Fibroblast of lung (primary cell): ENCODE results near the gene SORCS2.

ENCODE experiments used
- EZH2 ChIP-seq: IDR thresholded peaks from 2 replicates; pipeline ENCODE4 v1.5.1; 2012; ENCODE audit warnings: low read length, control low read depth, mild to moderate bottlenecking; ENCODE audit errors: missing control alignments
- TF ChIP-seq, protein P1 (sequence below), 2 donors: IDR thresholded peaks in 1 of 2; conservative IDR thresholded peaks in 1 of 2; 1 replicate in 1 of 2; 2 replicates in 1 of 2; pipeline ENCODE4 v1.5.1; 2011 to 2012; ENCODE audit warnings: low read length in 2 of 2, control low read depth in 1 of 2, inconsistent platforms in 1 of 2, low read depth in 1 of 2, mild to moderate bottlenecking in 1 of 2

DNA sequence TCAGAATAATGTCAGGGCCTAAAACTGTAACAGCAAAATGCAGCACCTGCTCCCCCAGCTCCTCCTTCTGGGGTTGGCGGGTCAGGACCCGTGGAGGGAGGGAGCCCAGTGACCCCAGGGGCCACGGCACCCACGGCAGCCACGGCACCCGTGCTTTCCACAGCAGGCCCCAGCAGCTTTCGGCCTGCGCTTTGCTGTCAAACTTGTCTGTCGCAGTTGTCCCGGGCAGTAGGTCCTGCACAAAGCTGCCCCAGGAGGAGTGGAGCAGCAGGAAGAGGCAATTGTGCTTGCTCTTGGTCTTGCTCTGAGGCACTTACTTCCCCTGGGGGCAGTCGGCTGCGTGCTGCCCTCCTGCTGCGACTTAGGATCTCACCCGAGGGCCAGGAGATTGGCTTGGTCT lies 563.7 kb downstream of the SORCS2 start:
- no peak for TF ChIP-seq EZH2
- TF ChIP-seq, protein P1, sequence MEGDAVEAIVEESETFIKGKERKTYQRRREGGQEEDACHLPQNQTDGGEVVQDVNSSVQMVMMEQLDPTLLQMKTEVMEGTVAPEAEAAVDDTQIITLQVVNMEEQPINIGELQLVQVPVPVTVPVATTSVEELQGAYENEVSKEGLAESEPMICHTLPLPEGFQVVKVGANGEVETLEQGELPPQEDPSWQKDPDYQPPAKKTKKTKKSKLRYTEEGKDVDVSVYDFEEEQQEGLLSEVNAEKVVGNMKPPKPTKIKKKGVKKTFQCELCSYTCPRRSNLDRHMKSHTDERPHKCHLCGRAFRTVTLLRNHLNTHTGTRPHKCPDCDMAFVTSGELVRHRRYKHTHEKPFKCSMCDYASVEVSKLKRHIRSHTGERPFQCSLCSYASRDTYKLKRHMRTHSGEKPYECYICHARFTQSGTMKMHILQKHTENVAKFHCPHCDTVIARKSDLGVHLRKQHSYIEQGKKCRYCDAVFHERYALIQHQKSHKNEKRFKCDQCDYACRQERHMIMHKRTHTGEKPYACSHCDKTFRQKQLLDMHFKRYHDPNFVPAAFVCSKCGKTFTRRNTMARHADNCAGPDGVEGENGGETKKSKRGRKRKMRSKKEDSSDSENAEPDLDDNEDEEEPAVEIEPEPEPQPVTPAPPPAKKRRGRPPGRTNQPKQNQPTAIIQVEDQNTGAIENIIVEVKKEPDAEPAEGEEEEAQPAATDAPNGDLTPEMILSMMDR (conservative IDR thresholded peaks at IDR 0.05 in 1 of 2, IDR thresholded peaks at IDR 0.05 in 1 of 2; ENCODE audit: low read depth in 1 of 2, low read length in 2 of 2) = no peak
